B cell (primary cell): ENCODE results near the gene ESYT2.

Experiments
- CTCF ChIP-seq: fragments of 200-600 bp; IDR thresholded peaks from one replicate; pipeline ENCODE4 v1.8.0; 2022; ENCODE audit warnings: antibody characterized with exemption, mild to moderate bottlenecking
- EZH2 ChIP-seq: IDR thresholded peaks from 2 replicates; pipeline ENCODE4 v1.6.1; 2012; ENCODE audit warnings: borderline replicate concordance, low read depth, mild to moderate bottlenecking, moderate library complexity, low read length; ENCODE audit not compliant: insufficient read depth, poor library complexity, severe bottlenecking

DNA sequence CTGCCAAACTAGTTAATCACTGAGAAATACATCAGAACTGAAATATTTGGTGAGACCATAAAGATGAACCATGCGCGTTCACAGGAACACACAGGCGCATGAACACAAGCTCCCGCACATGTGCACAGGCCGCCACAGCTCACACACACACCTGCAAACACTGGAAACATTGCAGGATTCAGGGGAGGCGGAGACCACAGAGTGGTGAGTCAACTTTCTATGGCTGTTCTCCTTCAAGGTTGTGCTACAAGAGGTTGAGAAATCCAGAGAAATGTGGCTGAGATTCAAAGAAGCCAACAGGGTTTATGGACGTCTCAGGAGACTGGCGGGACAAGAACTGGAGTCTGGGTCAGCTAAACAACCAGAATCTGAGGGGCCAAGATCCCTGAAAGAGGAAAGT, 17.8 kb downstream of the ESYT2 start:
- TF ChIP-seq CTCF (no peak), EZH2 (no peak)
